IMR-90 (cell line): ENCODE measurements around the gene RIMS4. TPM values are rescaled to one million over a fixed set of nuclear protein-coding genes. Genes with fewer than 3 reads are reported as not detected.

Experiments used
- ATAC-seq: fragments of 200-7000 bp; cut with Tn5 transposase; 2 replicates; pipeline ENCODE4 v1.9.1; 2020; ENCODE audit warnings: low read depth, mild to moderate bottlenecking, moderate library complexity
- BruUV-seq: library from RNA; stranded (reverse); fragments of 400-500 nt; replicated peaks from 2 replicates; lab custom pipeline; 2021; lab: Mats Ljungman, UMichigan
- CTCF ChIA-PET: fragments of 300-600 bp; formaldehyde crosslinking; extraction: SDS; loops from one replicate; lab custom pipeline; 2021; ENCODE audit warnings: antibody characterized with exemption; lab: Yijun Ruan, JAX
- POLR2A ChIA-PET: fragments of 300-600 bp; sonication (Branson Sonifier 250); formaldehyde crosslinking; loops from one replicate; lab custom pipeline; 2022; ENCODE audit warnings: antibody characterized with exemption; ENCODE audit not compliant: unreplicated experiment; lab: Charles Lee
- DNase-seq: peaks from one replicate; pipeline ENCODE4 v3.0.0; 2013
- H2AFZ ChIP-seq: replicated peaks from 2 replicates; pipeline ENCODE3; 2013; ENCODE audit warnings: low read length, mild to moderate bottlenecking; ENCODE audit not compliant: poor library complexity
- H2AK5ac ChIP-seq: 2 replicates; pipeline ENCODE4 v1.6.1; 2013; ENCODE audit warnings: low read depth, low read length, inconsistent platforms
- H2AK9ac ChIP-seq: replicated peaks from 2 replicates; pipeline ENCODE3; 2013; ENCODE audit warnings: mild to moderate bottlenecking, low read depth, low read length, moderate library complexity; ENCODE audit not compliant: poor library complexity
- H2BK120ac ChIP-seq: 2 replicates; pipeline ENCODE4 v1.6.1; 2013; ENCODE audit warnings: low read depth, low read length, inconsistent platforms
- H2BK15ac ChIP-seq: 3 replicates; pipeline ENCODE4 v1.6.1; 2013; ENCODE audit warnings: low read depth, low read length, inconsistent platforms
- H2BK20ac ChIP-seq: 2 replicates; pipeline ENCODE4 v1.6.1; 2013; ENCODE audit warnings: low read depth, mild to moderate bottlenecking, inconsistent platforms, low read length, moderate library complexity
- H2BK5ac ChIP-seq: 2 replicates; pipeline ENCODE4 v1.6.1; 2013; ENCODE audit warnings: mild to moderate bottlenecking, low read depth, low read length, inconsistent platforms; ENCODE audit not compliant: poor library complexity, severe bottlenecking
- H3K14ac ChIP-seq: replicated peaks from 2 replicates; pipeline ENCODE4 v1.6.1; 2013; ENCODE audit warnings: low read depth, low read length, inconsistent platforms
- H3K18ac ChIP-seq: 2 replicates; pipeline ENCODE4 v1.6.1; 2013; ENCODE audit warnings: low read depth, low read length, control low read depth
- H3K23ac ChIP-seq: 2 replicates; pipeline ENCODE4 v1.6.1; 2013; ENCODE audit warnings: low read depth, low read length, inconsistent platforms
- H3K27ac ChIP-seq: 2 replicates; pipeline ENCODE4 v1.5.1; 2013; ENCODE audit warnings: mild to moderate bottlenecking, control low read depth, low read length; ENCODE audit not compliant: insufficient read depth
- H3K27me3 ChIP-seq: 2 replicates; pipeline ENCODE4 v1.6.1; 2013; ENCODE audit warnings: low read length; ENCODE audit not compliant: control insufficient read depth, insufficient read depth
- H3K36me3 ChIP-seq: 2 replicates; pipeline ENCODE4 v1.6.1; 2013; ENCODE audit warnings: low read length, mixed read lengths; ENCODE audit not compliant: control insufficient read depth, insufficient read depth
- H3K4ac ChIP-seq: 2 replicates; pipeline ENCODE4 v1.6.1; 2013; ENCODE audit warnings: low read depth, low read length, inconsistent platforms
- H3K4me1 ChIP-seq: 2 replicates; pipeline ENCODE4 v1.6.1; 2013; ENCODE audit warnings: low read length, mixed read lengths; ENCODE audit not compliant: control insufficient read depth, insufficient read depth
- H3K4me2 ChIP-seq: 2 replicates; pipeline ENCODE4 v1.6.1; 2013; ENCODE audit warnings: low read depth, mild to moderate bottlenecking, control low read depth, low read length, moderate library complexity
- H3K4me3 ChIP-seq: 2 replicates; pipeline ENCODE4 v1.5.1; 2013; ENCODE audit warnings: low read depth, mild to moderate bottlenecking, control low read depth, low read length, moderate library complexity; ENCODE audit not compliant: insufficient read depth
- H3K56ac ChIP-seq: 2 replicates; pipeline ENCODE4 v1.6.1; 2013; ENCODE audit warnings: low read length, inconsistent platforms; ENCODE audit not compliant: insufficient read depth; ENCODE audit errors: extremely low read depth
- H3K79me1 ChIP-seq, 2 experiments: 2 replicates each; pipeline ENCODE4 v1.6.1; 2013; ENCODE audit warnings: low read length in 2 of 2, inconsistent platforms in 1 of 2, low read depth in 1 of 2
- H3K9ac ChIP-seq: 2 replicates; pipeline ENCODE4 v1.6.1; 2013; ENCODE audit warnings: low read depth, low read length, control low read depth
- H3K9me1 ChIP-seq: 2 replicates; pipeline ENCODE4 v1.6.1; 2013; ENCODE audit warnings: low read length, inconsistent platforms; ENCODE audit not compliant: insufficient read depth
- H3K9me3 ChIP-seq: 2 replicates; pipeline ENCODE4 v1.6.1; 2013; ENCODE audit warnings: low read length; ENCODE audit not compliant: control insufficient read depth, insufficient read depth
- H4K20me1 ChIP-seq: 2 replicates; pipeline ENCODE4 v1.6.1; 2013; ENCODE audit warnings: low read length, inconsistent platforms; ENCODE audit not compliant: insufficient read depth
- H4K5ac ChIP-seq: 2 replicates; pipeline ENCODE4 v1.6.1; 2013; ENCODE audit warnings: mild to moderate bottlenecking, low read depth, low read length, control low read depth
- H4K8ac ChIP-seq, 2 experiments: 2 replicates each; pipeline ENCODE4 v1.6.1; 2013; ENCODE audit warnings: low read depth in 2 of 2, low read length in 2 of 2, control low read depth in 1 of 2, inconsistent platforms in 1 of 2
- H4K91ac ChIP-seq: 2 replicates; pipeline ENCODE4 v1.6.1; 2013; ENCODE audit warnings: low read depth, low read length, inconsistent platforms; ENCODE audit not compliant: insufficient read depth
- RCOR1 ChIP-seq: IDR thresholded peaks from 2 replicates; pipeline ENCODE4 v1.6.1; 2012; ENCODE audit warnings: mild to moderate bottlenecking, low read length, improper control_type of control experiment; ENCODE audit not compliant: insufficient replicate concordance
- WGBS, 2 experiments: methylation state at CpG; one replicate each; pipeline versions ENCODE4 v1.1.5 to v1.1.7; 2013; ENCODE audit warnings: missing lambda C conversion rate in 2 of 2; ENCODE audit not compliant: insufficient read length in 1 of 2; ENCODE audit errors: extremely low coverage in 2 of 2; 5-methylcytosine and 5-hydroxymethylcytosine counted together
- dilution Hi-C: fragments of 300-500 bp; cut with HindIII; formaldehyde crosslinking; loops from one replicate; pipeline ENCODE4 v1.14.3; 2018; ENCODE audit warnings: low sequenced_read_pairs; ENCODE audit not compliant: unreplicated experiment
- in situ Hi-C: fragments of 300-500 bp; cut with MboI; formaldehyde crosslinking; loops from 3 replicates; pipeline ENCODE4 v1.14.3; 2019; ENCODE audit warnings: low sequenced_read_pairs, inconsistent platforms, mixed read lengths
- intact Hi-C: fragments of 100-400 bp; cut with micrococcal nuclease; formaldehyde crosslinking; loops from 2 replicates; pipeline ENCODE4 v1.10.0; 2022
- polyA plus RNA-seq, 3 experiments: library from polyadenylated mRNA; depleted of rRNA; stranded (reverse); fragments of >200 nt; gene quantifications; 2 replicates each; pipeline ENCODE4 v1.2.3, GENCODE V29; 2012; ENCODE audit warnings: low replicate concordance in 1 of 3
- total RNA-seq: library from RNA; depleted of rRNA; stranded (reverse); fragments of >200 nt; gene quantifications from 2 replicates; pipeline ENCODE4 v1.2.3, GENCODE V29; 2012
- TF ChIP-seq, protein P1 (sequence below): conservative IDR thresholded peaks from 2 replicates; pipeline ENCODE4 v1.5.1; 2012; ENCODE audit warnings: mild to moderate bottlenecking, low read depth, low read length, improper control_type of control experiment

Gene RIMS4
- total and polyA plus RNA-seq, 2 of the 4 experiments (the other 2 are of a cell fraction), result not detected

DNA sequence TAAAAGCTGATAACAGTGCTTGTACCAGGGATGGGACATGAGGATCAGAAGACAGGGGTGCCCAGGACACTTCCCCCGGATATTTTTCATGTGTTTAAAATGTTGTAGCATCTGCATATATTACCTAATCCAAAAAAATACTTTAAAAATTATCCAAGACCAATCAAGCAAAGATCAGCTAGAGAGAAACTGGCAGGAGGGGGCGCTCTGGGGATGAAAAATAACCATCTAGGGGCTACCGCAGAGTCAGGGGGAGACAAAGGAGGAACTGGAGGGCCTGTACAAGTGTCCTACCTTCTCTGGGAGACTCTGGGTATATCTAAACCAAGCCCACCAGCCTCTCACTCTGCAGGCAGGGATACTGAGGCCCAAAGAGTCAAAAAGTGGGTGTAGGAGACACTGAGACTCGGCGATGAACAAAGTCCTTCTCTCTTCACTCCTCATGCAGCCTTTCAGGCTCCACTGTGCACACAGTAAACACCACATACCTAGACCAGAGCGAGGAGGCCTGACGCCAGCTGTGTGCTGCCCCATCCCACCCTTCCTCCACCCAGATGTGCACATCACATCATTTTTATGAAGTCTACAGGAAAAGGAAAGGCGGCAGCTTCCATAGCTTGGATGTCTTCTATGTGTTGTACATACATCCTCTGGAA is 9.8 kb downstream of the RIMS4 start:
- in situ Hi-C loops, result no loop called here
- Histone ChIP-seq H3K79me1 (no peaks in the 10 kb centered on the region), H3K27ac (no peak overlapping the region), H4K8ac (no peak overlapping the region), H3K9me1 (no peaks in the 10 kb centered on the region), H4K91ac (no peak overlapping the region), H3K4me2 (no peak overlapping the region), H2AFZ (peak overlapping the region; percentile 35), H2BK5ac (no peak overlapping the region), H3K9ac (no peak overlapping the region), H3K4me3 (no peak overlapping the region), H3K27me3 (peaks cover 36% of the 10 kb centered on the region), H4K20me1 (no peaks in the 10 kb centered on the region), H2AK5ac (no peak overlapping the region), H3K18ac (no peak overlapping the region), H3K9me3 (no peaks in the 10 kb centered on the region), H2BK15ac (no peak overlapping the region), H2AK9ac (no peak overlapping the region), H3K56ac (no peak overlapping the region), H3K14ac (no peak overlapping the region), H3K4me1 (no peaks in the 10 kb centered on the region), H3K36me3 (no peaks in the 10 kb centered on the region), H3K4ac (no peak overlapping the region), H3K23ac (no peak overlapping the region), H2BK20ac (no peak overlapping the region), H2BK120ac (no peak overlapping the region), H4K5ac (no peak overlapping the region)
- ChIA-PET CTCF (no interaction called here), POLR2A (interaction anchor here (0.5 kb wide), 1 partner anchor 23 kb away, joined by 3 read pairs; no protein-coding TSS in a partner anchor)
- dilution Hi-C loops, result no loop called here
- no peak for TF ChIP-seq RCOR1
- TF ChIP-seq, protein P1, sequence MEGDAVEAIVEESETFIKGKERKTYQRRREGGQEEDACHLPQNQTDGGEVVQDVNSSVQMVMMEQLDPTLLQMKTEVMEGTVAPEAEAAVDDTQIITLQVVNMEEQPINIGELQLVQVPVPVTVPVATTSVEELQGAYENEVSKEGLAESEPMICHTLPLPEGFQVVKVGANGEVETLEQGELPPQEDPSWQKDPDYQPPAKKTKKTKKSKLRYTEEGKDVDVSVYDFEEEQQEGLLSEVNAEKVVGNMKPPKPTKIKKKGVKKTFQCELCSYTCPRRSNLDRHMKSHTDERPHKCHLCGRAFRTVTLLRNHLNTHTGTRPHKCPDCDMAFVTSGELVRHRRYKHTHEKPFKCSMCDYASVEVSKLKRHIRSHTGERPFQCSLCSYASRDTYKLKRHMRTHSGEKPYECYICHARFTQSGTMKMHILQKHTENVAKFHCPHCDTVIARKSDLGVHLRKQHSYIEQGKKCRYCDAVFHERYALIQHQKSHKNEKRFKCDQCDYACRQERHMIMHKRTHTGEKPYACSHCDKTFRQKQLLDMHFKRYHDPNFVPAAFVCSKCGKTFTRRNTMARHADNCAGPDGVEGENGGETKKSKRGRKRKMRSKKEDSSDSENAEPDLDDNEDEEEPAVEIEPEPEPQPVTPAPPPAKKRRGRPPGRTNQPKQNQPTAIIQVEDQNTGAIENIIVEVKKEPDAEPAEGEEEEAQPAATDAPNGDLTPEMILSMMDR, result peak; percentile 10; the same call in 1 of the 2 replicates
- BruUV-seq, result no TSS peak
- DNase-seq (no peak), ATAC-seq (no peak)
- WGBS, 2 experiments, result no CpG with 5 or more reads among the region's 8 CpGs
- intact Hi-C loops, result no loop called here
